ENCODE measurements around the gene TMEM51. TPM values are rescaled to one million over a fixed set of nuclear protein-coding genes. Genes with fewer than 3 reads are reported as not detected.

The TMEM51 gene
- polyA plus RNA-seq, 1 donor from 2014 or later: 1.7 TPM

DNA sequence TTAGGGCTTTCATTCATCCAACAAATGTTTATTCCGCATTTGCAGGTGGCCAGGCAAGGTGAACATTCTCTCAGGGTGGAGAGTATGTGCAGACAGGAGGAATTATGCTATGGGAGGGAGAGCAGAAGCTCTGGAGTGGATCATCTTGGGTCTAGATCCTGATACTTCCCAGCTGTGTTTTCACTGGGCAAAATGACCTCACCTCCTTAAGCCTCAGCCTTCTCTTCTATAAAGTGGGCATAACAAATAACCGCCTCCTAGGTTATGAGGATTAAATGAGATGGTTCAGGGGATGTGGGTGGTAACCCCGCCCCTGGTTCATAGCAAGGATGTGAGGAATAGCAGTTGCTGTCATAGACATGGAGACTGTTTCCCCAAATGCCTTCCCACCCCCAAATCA is 1.7 kb upstream of the TMEM51 start:
- no peaks in the 10 kb centered on the region for H3K36me3 ChIP-seq (ENCODE audit: insufficient read depth, low read length)
- H2AFZ ChIP-seq (ENCODE audit: low read depth, low read length): no peak overlapping the region
- H3K4me3 ChIP-seq (ENCODE audit: low read length): peak overlapping the region; percentile 83
- H3K79me2 ChIP-seq (replicated peaks; ENCODE audit: insufficient read depth, low read length): no peaks in the 10 kb centered on the region
- H3K9ac ChIP-seq (ENCODE audit: low read length): no peak overlapping the region
- no peaks in the 10 kb centered on the region for H3K9me3 ChIP-seq (ENCODE audit: low read length)
- TF ChIP-seq, protein P1, sequence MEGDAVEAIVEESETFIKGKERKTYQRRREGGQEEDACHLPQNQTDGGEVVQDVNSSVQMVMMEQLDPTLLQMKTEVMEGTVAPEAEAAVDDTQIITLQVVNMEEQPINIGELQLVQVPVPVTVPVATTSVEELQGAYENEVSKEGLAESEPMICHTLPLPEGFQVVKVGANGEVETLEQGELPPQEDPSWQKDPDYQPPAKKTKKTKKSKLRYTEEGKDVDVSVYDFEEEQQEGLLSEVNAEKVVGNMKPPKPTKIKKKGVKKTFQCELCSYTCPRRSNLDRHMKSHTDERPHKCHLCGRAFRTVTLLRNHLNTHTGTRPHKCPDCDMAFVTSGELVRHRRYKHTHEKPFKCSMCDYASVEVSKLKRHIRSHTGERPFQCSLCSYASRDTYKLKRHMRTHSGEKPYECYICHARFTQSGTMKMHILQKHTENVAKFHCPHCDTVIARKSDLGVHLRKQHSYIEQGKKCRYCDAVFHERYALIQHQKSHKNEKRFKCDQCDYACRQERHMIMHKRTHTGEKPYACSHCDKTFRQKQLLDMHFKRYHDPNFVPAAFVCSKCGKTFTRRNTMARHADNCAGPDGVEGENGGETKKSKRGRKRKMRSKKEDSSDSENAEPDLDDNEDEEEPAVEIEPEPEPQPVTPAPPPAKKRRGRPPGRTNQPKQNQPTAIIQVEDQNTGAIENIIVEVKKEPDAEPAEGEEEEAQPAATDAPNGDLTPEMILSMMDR (IDR thresholded peaks at IDR 0.05; ENCODE audit: poor library complexity, severe bottlenecking): no peak
- no peak for TF ChIP-seq POLR2AphosphoS5 (IDR thresholded peaks at IDR 0.05)
- TF ChIP-seq SMC3 (conservative IDR thresholded peaks at IDR 0.05; ENCODE audit: poor library complexity): no peak
- TF ChIP-seq EZH2 (IDR thresholded peaks at IDR 0.05; ENCODE audit: borderline replicate concordance, insufficient read depth, low read length, poor library complexity, severe bottlenecking): no peak
- TF ChIP-seq TAF1 (IDR thresholded peaks at IDR 0.05; ENCODE audit: low read depth): no peak
- TF ChIP-seq RAD21 (conservative IDR thresholded peaks at IDR 0.05): no peak
- TF ChIP-seq, protein P2, sequence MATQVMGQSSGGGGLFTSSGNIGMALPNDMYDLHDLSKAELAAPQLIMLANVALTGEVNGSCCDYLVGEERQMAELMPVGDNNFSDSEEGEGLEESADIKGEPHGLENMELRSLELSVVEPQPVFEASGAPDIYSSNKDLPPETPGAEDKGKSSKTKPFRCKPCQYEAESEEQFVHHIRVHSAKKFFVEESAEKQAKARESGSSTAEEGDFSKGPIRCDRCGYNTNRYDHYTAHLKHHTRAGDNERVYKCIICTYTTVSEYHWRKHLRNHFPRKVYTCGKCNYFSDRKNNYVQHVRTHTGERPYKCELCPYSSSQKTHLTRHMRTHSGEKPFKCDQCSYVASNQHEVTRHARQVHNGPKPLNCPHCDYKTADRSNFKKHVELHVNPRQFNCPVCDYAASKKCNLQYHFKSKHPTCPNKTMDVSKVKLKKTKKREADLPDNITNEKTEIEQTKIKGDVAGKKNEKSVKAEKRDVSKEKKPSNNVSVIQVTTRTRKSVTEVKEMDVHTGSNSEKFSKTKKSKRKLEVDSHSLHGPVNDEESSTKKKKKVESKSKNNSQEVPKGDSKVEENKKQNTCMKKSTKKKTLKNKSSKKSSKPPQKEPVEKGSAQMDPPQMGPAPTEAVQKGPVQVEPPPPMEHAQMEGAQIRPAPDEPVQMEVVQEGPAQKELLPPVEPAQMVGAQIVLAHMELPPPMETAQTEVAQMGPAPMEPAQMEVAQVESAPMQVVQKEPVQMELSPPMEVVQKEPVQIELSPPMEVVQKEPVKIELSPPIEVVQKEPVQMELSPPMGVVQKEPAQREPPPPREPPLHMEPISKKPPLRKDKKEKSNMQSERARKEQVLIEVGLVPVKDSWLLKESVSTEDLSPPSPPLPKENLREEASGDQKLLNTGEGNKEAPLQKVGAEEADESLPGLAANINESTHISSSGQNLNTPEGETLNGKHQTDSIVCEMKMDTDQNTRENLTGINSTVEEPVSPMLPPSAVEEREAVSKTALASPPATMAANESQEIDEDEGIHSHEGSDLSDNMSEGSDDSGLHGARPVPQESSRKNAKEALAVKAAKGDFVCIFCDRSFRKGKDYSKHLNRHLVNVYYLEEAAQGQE (IDR thresholded peaks at IDR 0.05; ENCODE audit: borderline replicate concordance): no peak
- no peak for TF ChIP-seq EP300 (conservative IDR thresholded peaks at IDR 0.05; ENCODE audit: poor library complexity, severe bottlenecking)
- no peak for TF ChIP-seq MXI1 (conservative IDR thresholded peaks at IDR 0.05; ENCODE audit: poor library complexity, severe bottlenecking)
- H3K4me2 ChIP-seq (ENCODE audit: low read length): no peak overlapping the region
- H4K20me1 ChIP-seq (ENCODE audit: insufficient read depth): no peaks in the 10 kb centered on the region
- H3K27me3 ChIP-seq (ENCODE audit: insufficient read depth, low read depth, low read length): peaks cover 30% of the 10 kb centered on the region
- no peaks in the 10 kb centered on the region for H3K9me2 ChIP-seq (ENCODE audit: insufficient read depth, low read length)
- H3K27ac ChIP-seq (ENCODE audit: low read length): no peak overlapping the region
- no peaks in the 10 kb centered on the region for H3F3A ChIP-seq (ENCODE audit: insufficient read depth, low read length, poor library complexity, severe bottlenecking)

DNA sequence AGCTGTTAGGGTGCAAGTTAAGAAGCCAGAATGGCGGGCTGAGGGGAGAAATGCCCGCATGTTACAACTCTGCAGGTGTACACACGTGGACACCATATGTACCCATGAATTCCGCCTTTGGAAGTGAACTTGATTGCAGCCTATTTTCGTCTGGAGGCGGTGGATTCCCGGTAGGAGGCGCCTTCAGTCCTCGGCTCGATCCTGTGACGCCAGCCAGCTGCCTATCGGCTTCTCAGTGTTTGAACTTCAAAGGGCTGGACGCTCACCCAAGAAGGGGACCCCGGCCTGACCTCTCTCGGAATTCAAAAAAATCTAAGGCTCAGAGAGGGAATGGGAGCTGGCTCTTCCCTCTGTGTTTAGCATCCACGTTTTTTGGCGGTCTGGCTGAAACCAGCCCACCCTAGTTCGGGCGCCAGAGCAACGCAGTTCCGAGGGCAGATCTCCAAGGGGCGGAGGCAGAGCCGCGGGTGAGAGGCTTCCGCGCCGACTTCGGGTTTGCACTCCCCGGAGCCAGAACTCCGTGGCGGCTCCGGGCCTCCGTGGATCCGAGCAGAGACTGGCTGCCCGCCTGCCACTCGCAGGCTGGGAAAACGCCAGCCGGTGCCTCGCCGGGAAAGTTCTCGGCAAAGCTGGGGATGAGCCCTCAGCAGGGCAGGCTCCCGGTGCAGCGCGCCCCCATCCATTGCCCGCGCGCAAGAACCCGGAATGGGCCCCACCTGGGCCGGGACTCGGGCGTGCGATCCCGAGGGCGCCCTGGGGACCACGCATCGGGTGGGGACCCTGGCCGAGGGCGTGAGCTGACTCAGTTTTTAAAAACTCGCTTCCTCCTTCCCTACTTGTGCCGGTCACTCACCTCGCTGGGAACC is 996 bp upstream of the TMEM51 start:
- H3K27ac ChIP-seq (ENCODE audit: low read length): no peak overlapping the region
- H3F3A ChIP-seq (ENCODE audit: insufficient read depth, low read length, poor library complexity, severe bottlenecking): no peaks in the 10 kb centered on the region
- no peaks in the 10 kb centered on the region for H3K9me3 ChIP-seq (ENCODE audit: low read length)
- H2AFZ ChIP-seq (ENCODE audit: low read depth, low read length): no peak overlapping the region
- H3K36me3 ChIP-seq (ENCODE audit: insufficient read depth, low read length): no peaks in the 10 kb centered on the region
- no peaks in the 10 kb centered on the region for H3K9me2 ChIP-seq (ENCODE audit: insufficient read depth, low read length)
- peaks cover 32% of the 10 kb centered on the region for H3K27me3 ChIP-seq (ENCODE audit: insufficient read depth, low read depth, low read length)
- no peaks in the 10 kb centered on the region for H4K20me1 ChIP-seq (ENCODE audit: insufficient read depth)
- TF ChIP-seq, protein P2 (IDR thresholded peaks at IDR 0.05; ENCODE audit: borderline replicate concordance): no peak
- TF ChIP-seq MXI1 (conservative IDR thresholded peaks at IDR 0.05; ENCODE audit: poor library complexity, severe bottlenecking) (peak; percentile 69), TAF1 (IDR thresholded peaks at IDR 0.05; ENCODE audit: low read depth) (no peak), EP300 (conservative IDR thresholded peaks at IDR 0.05; ENCODE audit: poor library complexity, severe bottlenecking) (no peak), SMC3 (conservative IDR thresholded peaks at IDR 0.05; ENCODE audit: poor library complexity) (peak; percentile 83), RAD21 (conservative IDR thresholded peaks at IDR 0.05) (peak; percentile 80)
- TF ChIP-seq, protein P1 (IDR thresholded peaks at IDR 0.05; ENCODE audit: poor library complexity, severe bottlenecking): peak; percentile 85
- H3K4me3 ChIP-seq (ENCODE audit: low read length): peak overlapping the region; percentile 83
- H3K4me2 ChIP-seq (ENCODE audit: low read length): peak overlapping the region; percentile 88
- H3K9ac ChIP-seq (ENCODE audit: low read length): peak overlapping the region; percentile 50
- no peaks in the 10 kb centered on the region for H3K79me2 ChIP-seq (replicated peaks; ENCODE audit: insufficient read depth, low read length)
